HEK293 (cell line): ENCODE measurements around the gene MUTYH.

Experiments used
- FEZF1 ChIP-seq: fragments of 450-650 bp; formaldehyde crosslinking; IDR thresholded peaks from 2 replicates; pipeline ENCODE4 v1.5.1; 2016; ENCODE audit warnings: missing biosample characterization, missing genetic modification characterization
- GLI4 ChIP-seq: fragments of 450-650 bp; formaldehyde crosslinking; IDR thresholded peaks from 2 replicates; pipeline ENCODE4 v1.5.1; 2016; ENCODE audit warnings: missing biosample characterization, missing genetic modification characterization
- KLF10 ChIP-seq: fragments of 450-650 bp; IDR thresholded peaks from 2 replicates; pipeline ENCODE4 v1.5.1; 2018; ENCODE audit warnings: missing biosample characterization, mild to moderate bottlenecking, missing genetic modification characterization
- KLF16 ChIP-seq: fragments of 450-650 bp; formaldehyde crosslinking; IDR thresholded peaks from 2 replicates; pipeline ENCODE4 v1.5.1; 2017; ENCODE audit warnings: missing biosample characterization, missing genetic modification characterization
- TRIM28 ChIP-seq: IDR thresholded peaks from 2 replicates; pipeline ENCODE4 v1.6.1; 2011; ENCODE audit warnings: low read length, control low read depth, borderline replicate concordance
- YY2 ChIP-seq: fragments of 450-650 bp; formaldehyde crosslinking; IDR thresholded peaks from 2 replicates; pipeline ENCODE4 v1.5.1; 2016; ENCODE audit warnings: missing biosample characterization, missing genetic modification characterization
- ZBTB1 ChIP-seq: fragments of 450-650 bp; formaldehyde crosslinking; IDR thresholded peaks from 2 replicates; pipeline ENCODE4 v1.5.1; 2016; ENCODE audit warnings: missing biosample characterization, missing genetic modification characterization
- ZEB2 ChIP-seq: fragments of 450-650 bp; formaldehyde crosslinking; IDR thresholded peaks from 2 replicates; pipeline ENCODE4 v1.5.1; 2016; ENCODE audit warnings: missing biosample characterization, missing genetic modification characterization
- ZNF2 ChIP-seq: fragments of 450-650 bp; formaldehyde crosslinking; IDR thresholded peaks from 2 replicates; pipeline ENCODE4 v1.5.1; 2016; ENCODE audit warnings: missing biosample characterization, missing genetic modification characterization
- ZNF202 ChIP-seq: fragments of 450-650 bp; formaldehyde crosslinking; IDR thresholded peaks from 2 replicates; pipeline ENCODE4 v1.5.1; 2016; ENCODE audit warnings: missing biosample characterization, missing genetic modification characterization, borderline replicate concordance
- ZNF223 ChIP-seq: fragments of 450-650 bp; formaldehyde crosslinking; IDR thresholded peaks from 2 replicates; pipeline ENCODE4 v1.5.1; 2016; ENCODE audit warnings: missing biosample characterization, missing genetic modification characterization
- ZNF266 ChIP-seq: fragments of 450-650 bp; formaldehyde crosslinking; IDR thresholded peaks from 2 replicates; pipeline ENCODE4 v1.5.1; 2016; ENCODE audit warnings: missing biosample characterization, missing genetic modification characterization, low read depth
- ZNF660 ChIP-seq: fragments of 450-650 bp; IDR thresholded peaks from 2 replicates; pipeline ENCODE4 v1.5.1; 2018; ENCODE audit warnings: missing biosample characterization, mild to moderate bottlenecking, missing genetic modification characterization
- TF ChIP-seq, protein P1 (sequence below): fragments of 450-650 bp; formaldehyde crosslinking; IDR thresholded peaks from 2 replicates; pipeline ENCODE4 v1.5.1; 2017; ENCODE audit warnings: missing biosample characterization, missing genetic modification characterization
- TF ChIP-seq, protein P2 (sequence below): fragments of 450-650 bp; formaldehyde crosslinking; IDR thresholded peaks from 2 replicates; pipeline ENCODE4 v1.5.1; 2017; ENCODE audit warnings: missing biosample characterization, missing genetic modification characterization
- TF ChIP-seq, protein P3 (sequence below): fragments of 450-650 bp; formaldehyde crosslinking; IDR thresholded peaks from 2 replicates; pipeline ENCODE4 v1.5.1; 2016; ENCODE audit warnings: missing biosample characterization, missing genetic modification characterization, low read depth
- TF ChIP-seq, protein P4 (sequence below): fragments of 450-650 bp; formaldehyde crosslinking; IDR thresholded peaks from 2 replicates; pipeline ENCODE4 v1.5.1; 2016; ENCODE audit warnings: missing biosample characterization, missing genetic modification characterization
- TF ChIP-seq, protein P5 (sequence below): fragments of 450-650 bp; formaldehyde crosslinking; conservative IDR thresholded peaks from 2 replicates; pipeline ENCODE4 v1.5.1; 2016; ENCODE audit warnings: low read depth, missing biosample characterization, missing genetic modification characterization
- TF ChIP-seq, protein P6 (sequence below): fragments of 450-650 bp; formaldehyde crosslinking; IDR thresholded peaks from 2 replicates; pipeline ENCODE4 v1.5.1; 2016; ENCODE audit warnings: missing biosample characterization, missing genetic modification characterization
- TF ChIP-seq, protein P7 (sequence below): fragments of 450-650 bp; formaldehyde crosslinking; IDR thresholded peaks from 2 replicates; pipeline ENCODE4 v1.5.1; 2016; ENCODE audit warnings: missing biosample characterization, missing genetic modification characterization, borderline replicate concordance

The MUTYH gene

DNA sequence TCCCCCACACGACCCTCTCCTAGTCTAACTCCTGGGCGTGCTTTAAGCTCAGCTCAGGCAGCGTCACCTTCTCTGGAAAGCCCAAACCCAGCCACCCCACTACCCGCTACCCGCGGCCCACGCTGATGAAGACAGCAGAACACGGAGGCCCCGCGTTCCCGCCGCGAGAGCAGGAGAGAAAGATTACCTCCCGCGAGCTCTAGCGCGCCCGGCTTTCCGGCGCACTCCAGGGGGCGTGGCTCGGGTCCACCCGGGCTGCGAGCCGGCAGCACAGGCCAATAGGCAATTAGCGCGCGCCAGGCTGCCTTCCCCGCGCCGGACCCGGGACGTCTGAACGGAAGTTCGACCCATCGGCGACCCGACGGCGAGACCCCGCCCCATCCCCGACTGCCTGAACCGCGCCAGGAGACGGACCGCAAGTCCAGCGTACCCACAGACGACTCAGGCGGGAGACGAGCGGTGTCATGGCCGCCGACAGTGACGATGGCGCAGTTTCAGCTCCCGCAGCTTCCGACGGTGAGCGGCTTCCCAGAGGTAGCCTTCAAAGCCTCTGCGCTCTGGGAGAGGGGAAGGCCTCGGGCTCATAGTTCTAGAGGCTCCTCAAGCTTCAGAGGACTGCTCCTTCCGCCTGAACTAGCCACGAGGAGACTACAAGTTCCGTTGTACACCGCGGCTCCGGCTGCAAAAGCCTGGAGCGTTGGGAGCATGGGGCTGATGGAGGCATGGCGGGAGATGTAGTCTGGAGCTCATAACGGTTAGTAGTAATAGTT is at the start of gene MUTYH, which contains the start of gene TOE1 (continued):
- TF ChIP-seq, protein P1, sequence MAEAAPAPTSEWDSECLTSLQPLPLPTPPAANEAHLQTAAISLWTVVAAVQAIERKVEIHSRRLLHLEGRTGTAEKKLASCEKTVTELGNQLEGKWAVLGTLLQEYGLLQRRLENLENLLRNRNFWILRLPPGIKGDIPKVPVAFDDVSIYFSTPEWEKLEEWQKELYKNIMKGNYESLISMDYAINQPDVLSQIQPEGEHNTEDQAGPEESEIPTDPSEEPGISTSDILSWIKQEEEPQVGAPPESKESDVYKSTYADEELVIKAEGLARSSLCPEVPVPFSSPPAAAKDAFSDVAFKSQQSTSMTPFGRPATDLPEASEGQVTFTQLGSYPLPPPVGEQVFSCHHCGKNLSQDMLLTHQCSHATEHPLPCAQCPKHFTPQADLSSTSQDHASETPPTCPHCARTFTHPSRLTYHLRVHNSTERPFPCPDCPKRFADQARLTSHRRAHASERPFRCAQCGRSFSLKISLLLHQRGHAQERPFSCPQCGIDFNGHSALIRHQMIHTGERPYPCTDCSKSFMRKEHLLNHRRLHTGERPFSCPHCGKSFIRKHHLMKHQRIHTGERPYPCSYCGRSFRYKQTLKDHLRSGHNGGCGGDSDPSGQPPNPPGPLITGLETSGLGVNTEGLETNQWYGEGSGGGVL (tag by site-specific recombination) = peak; percentile 34
- TF ChIP-seq YY2 (tag by site-specific recombination) = peak; percentile 78
- TF ChIP-seq, protein P2, sequence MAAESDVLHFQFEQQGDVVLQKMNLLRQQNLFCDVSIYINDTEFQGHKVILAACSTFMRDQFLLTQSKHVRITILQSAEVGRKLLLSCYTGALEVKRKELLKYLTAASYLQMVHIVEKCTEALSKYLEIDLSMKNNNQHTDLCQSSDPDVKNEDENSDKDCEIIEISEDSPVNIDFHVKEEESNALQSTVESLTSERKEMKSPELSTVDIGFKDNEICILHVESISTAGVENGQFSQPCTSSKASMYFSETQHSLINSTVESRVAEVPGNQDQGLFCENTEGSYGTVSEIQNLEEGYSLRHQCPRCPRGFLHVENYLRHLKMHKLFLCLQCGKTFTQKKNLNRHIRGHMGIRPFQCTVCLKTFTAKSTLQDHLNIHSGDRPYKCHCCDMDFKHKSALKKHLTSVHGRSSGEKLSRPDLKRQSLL (tag by site-specific recombination) = peak; percentile 91
- TF ChIP-seq KLF10 (tag by site-specific recombination) = peak; percentile 25; the same call in 1 of the 2 replicates
- TF ChIP-seq ZBTB1 = no peak
- 0 out of 2 replicates have a peak, but pooled peaks have one; percentile 15 for TF ChIP-seq GLI4 (tag by site-specific recombination)
- peak; percentile 62; the same call in 1 of the 2 replicates for TF ChIP-seq TRIM28
- peak; percentile 53; the same call in 1 of the 2 replicates for TF ChIP-seq ZNF2
- TF ChIP-seq, protein P3, sequence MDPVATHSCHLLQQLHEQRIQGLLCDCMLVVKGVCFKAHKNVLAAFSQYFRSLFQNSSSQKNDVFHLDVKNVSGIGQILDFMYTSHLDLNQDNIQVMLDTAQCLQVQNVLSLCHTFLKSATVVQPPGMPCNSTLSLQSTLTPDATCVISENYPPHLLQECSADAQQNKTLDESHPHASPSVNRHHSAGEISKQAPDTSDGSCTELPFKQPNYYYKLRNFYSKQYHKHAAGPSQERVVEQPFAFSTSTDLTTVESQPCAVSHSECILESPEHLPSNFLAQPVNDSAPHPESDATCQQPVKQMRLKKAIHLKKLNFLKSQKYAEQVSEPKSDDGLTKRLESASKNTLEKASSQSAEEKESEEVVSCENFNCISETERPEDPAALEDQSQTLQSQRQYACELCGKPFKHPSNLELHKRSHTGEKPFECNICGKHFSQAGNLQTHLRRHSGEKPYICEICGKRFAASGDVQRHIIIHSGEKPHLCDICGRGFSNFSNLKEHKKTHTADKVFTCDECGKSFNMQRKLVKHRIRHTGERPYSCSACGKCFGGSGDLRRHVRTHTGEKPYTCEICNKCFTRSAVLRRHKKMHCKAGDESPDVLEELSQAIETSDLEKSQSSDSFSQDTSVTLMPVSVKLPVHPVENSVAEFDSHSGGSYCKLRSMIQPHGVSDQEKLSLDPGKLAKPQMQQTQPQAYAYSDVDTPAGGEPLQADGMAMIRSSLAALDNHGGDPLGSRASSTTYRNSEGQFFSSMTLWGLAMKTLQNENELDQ = no peak
- TF ChIP-seq, protein P4, sequence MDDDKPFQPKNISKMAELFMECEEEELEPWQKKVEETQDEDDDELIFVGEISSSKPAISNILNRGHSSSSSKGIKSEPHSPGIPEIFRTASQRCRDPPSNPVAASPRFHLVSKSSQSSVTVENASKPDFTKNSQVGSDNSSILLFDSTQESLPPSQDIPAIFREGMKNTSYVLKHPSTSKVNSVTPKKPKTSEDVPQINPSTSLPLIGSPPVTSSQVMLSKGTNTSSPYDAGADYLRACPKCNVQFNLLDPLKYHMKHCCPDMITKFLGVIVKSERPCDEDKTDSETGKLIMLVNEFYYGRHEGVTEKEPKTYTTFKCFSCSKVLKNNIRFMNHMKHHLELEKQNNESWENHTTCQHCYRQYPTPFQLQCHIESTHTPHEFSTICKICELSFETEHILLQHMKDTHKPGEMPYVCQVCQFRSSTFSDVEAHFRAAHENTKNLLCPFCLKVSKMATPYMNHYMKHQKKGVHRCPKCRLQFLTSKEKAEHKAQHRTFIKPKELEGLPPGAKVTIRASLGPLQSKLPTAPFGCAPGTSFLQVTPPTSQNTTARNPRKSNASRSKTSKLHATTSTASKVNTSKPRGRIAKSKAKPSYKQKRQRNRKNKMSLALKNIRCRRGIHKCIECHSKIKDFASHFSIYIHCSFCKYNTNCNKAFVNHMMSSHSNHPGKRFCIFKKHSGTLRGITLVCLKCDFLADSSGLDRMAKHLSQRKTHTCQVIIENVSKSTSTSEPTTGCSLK (tag by site-specific recombination) = no peak
- TF ChIP-seq, protein P5, sequence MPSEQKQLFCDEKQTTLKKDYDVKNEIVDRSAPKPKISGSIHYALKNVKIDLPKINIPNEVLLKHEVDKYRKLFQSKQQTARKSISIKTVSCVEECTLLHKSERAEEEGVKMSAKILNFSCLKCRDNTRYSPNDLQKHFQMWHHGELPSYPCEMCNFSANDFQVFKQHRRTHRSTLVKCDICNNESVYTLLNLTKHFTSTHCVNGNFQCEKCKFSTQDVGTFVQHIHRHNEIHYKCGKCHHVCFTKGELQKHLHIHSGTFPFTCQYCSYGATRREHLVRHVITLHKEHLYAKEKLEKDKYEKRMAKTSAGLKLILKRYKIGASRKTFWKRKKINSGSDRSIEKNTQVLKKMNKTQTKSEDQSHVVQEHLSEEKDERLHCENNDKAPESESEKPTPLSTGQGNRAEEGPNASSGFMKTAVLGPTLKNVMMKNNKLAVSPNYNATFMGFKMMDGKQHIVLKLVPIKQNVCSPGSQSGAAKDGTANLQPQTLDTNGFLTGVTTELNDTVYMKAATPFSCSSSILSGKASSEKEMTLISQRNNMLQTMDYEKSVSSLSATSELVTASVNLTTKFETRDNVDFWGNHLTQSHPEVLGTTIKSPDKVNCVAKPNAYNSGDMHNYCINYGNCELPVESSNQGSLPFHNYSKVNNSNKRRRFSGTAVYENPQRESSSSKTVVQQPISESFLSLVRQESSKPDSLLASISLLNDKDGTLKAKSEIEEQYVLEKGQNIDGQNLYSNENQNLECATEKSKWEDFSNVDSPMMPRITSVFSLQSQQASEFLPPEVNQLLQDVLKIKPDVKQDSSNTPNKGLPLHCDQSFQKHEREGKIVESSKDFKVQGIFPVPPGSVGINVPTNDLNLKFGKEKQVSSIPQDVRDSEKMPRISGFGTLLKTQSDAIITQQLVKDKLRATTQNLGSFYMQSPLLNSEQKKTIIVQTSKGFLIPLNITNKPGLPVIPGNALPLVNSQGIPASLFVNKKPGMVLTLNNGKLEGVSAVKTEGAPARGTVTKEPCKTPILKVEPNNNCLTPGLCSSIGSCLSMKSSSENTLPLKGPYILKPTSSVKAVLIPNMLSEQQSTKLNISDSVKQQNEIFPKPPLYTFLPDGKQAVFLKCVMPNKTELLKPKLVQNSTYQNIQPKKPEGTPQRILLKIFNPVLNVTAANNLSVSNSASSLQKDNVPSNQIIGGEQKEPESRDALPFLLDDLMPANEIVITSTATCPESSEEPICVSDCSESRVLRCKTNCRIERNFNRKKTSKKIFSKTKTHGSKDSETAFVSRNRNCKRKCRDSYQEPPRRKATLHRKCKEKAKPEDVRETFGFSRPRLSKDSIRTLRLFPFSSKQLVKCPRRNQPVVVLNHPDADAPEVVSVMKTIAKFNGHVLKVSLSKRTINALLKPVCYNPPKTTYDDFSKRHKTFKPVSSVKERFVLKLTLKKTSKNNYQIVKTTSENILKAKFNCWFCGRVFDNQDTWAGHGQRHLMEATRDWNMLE (tag by site-specific recombination) = 0 out of 2 replicates have a peak, but pooled peaks have one; percentile 19
- no peak for TF ChIP-seq ZNF266
- TF ChIP-seq KLF16 (tag by site-specific recombination) = peak; percentile 75
- TF ChIP-seq ZNF202 = no peak
- TF ChIP-seq, protein P6, sequence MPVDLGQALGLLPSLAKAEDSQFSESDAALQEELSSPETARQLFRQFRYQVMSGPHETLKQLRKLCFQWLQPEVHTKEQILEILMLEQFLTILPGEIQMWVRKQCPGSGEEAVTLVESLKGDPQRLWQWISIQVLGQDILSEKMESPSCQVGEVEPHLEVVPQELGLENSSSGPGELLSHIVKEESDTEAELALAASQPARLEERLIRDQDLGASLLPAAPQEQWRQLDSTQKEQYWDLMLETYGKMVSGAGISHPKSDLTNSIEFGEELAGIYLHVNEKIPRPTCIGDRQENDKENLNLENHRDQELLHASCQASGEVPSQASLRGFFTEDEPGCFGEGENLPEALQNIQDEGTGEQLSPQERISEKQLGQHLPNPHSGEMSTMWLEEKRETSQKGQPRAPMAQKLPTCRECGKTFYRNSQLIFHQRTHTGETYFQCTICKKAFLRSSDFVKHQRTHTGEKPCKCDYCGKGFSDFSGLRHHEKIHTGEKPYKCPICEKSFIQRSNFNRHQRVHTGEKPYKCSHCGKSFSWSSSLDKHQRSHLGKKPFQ (tag by site-specific recombination) = no peak
- TF ChIP-seq ZNF660 (tag by site-specific recombination) = peak; percentile 73
- TF ChIP-seq, protein P7, sequence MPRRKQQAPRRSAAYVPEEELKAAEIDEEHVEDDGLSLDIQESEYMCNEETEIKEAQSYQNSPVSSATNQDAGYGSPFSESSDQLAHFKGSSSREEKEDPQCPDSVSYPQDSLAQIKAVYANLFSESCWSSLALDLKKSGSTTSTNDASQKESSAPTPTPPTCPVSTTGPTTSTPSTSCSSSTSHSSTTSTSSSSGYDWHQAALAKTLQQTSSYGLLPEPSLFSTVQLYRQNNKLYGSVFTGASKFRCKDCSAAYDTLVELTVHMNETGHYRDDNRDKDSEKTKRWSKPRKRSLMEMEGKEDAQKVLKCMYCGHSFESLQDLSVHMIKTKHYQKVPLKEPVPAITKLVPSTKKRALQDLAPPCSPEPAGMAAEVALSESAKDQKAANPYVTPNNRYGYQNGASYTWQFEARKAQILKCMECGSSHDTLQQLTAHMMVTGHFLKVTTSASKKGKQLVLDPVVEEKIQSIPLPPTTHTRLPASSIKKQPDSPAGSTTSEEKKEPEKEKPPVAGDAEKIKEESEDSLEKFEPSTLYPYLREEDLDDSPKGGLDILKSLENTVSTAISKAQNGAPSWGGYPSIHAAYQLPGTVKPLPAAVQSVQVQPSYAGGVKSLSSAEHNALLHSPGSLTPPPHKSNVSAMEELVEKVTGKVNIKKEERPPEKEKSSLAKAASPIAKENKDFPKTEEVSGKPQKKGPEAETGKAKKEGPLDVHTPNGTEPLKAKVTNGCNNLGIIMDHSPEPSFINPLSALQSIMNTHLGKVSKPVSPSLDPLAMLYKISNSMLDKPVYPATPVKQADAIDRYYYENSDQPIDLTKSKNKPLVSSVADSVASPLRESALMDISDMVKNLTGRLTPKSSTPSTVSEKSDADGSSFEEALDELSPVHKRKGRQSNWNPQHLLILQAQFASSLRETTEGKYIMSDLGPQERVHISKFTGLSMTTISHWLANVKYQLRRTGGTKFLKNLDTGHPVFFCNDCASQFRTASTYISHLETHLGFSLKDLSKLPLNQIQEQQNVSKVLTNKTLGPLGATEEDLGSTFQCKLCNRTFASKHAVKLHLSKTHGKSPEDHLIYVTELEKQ (tag by site-specific recombination) = no peak
- peak; percentile 93 for TF ChIP-seq FEZF1
- TF ChIP-seq ZNF223 (tag by site-specific recombination) = 0 out of 2 replicates have a peak, but pooled peaks have one; percentile 35
- peak; percentile 92 for TF ChIP-seq ZEB2
